Measurements from ENCODE around the gene C20orf204.
"Not testable (repeated sequence)": the region's sequence is repeated elsewhere in the genome, so short reads cannot be mapped to it uniquely, and the experiment has no call there.

C20orf204 gene

DNA sequence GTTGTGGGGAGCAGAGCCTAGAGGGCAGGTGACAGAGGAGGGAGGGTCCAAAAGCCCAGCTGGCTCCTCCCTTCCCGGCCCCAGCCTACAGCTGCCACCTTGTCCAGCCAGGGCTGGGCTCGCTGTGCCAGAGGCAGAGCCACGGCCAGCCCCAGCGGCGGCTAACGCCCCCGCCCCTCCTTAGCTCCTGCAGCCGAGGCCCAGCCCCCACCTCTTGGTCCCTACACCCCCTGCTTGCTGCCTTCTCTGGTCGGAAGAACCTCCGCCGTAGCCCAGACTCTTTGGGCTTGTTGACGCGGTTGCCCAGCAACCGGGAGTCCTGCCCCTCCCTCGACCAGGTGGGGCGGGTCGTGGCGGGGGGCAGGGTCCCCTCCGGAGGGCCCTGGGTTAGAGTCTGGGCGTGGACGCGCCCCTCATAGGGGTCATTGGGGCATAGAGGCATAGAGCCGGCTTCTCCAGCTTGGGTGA lies 48.7 kb downstream of the C20orf204 start:
- no peak for DNase-seq

DNA sequence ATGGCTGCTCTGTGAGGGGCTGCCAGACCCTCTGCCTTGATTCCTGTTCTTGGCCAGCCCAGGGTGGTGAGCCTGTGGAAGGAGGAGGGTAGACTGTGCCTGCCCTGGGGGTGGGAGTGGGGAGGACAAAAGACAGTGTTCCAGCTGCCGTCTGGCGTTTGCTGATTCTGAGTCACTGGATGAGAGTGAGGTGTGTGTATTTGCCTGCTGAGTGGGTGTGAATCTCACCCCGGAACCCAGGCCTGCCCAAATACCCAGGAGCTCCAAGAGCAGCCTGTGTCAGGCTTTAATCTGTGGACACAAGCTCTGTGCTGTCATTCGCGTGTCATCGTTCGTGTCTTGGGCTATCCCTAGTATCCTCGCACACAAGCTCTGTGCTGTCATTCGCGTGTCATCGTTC lies 50.8 kb downstream of the C20orf204 start:
- no peak for DNase-seq

GRCh38 chr20:64087226-64087825 lies 51.3 kb downstream of the C20orf204 start:
- DNase-seq, result not testable (repeated sequence)

DNA sequence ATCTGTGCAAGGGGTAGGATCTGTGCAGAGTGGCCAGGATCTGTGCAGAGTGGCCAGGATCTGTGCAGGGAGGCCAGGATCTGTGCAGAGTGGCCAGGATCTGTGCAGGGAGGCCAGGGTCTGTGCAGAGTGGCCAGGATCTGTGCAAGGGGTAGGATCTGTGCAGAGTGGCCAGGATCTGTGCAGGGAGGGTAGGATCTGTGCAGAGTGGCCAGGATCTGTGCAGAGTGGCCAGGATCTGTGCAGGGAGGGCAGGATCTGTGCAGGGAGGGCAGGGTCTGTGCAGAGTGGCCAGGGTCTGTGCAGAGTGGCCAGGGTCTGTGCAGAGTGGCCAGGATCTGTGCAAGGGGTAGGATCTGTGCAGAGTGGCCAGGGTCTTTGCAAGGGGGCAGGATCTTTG lies 52.6 kb downstream of the C20orf204 start:
- DNase-seq, result not testable (repeated sequence)

All from stimulated activated CD4-positive, alpha-beta T cell treated with anti-CD3 and anti-CD28 coated beads, Interleukin-1b, Interleukin-23, amount 100 ng/mL, for 48 hours (primary cell).